Osteoblast (primary cell): ENCODE measurements around the gene SH3RF3. TPM values are rescaled to one million over a fixed set of nuclear protein-coding genes. Genes with fewer than 3 reads are reported as not detected.

Source experiments
- DNase-seq: peaks from one replicate; pipeline ENCODE4 v3.0.0; 2011; ENCODE audit warnings: low spot score, mixed read lengths; ENCODE audit not compliant: insufficient read length; ENCODE audit errors: missing footprints
- H2AFZ ChIP-seq: 2 replicates; pipeline ENCODE4 v1.6.0; 2011; ENCODE audit warnings: mild to moderate bottlenecking, low read length
- H3K27ac ChIP-seq: 2 replicates; pipeline ENCODE4 v1.5.1; 2011; ENCODE audit warnings: mild to moderate bottlenecking, low read depth, low read length, moderate library complexity
- H3K27me3 ChIP-seq: 2 replicates; pipeline ENCODE4 v1.6.0; 2012; ENCODE audit warnings: mild to moderate bottlenecking, control low read depth, inconsistent platforms, low read length, moderate library complexity; ENCODE audit not compliant: insufficient read depth
- H3K36me3 ChIP-seq: 2 replicates; pipeline ENCODE4 v1.5.1; 2011; ENCODE audit warnings: mild to moderate bottlenecking, low read length, control low read depth, moderate library complexity; ENCODE audit not compliant: insufficient read depth
- H3K4me1 ChIP-seq: 2 replicates; pipeline ENCODE4 v1.5.1; 2011; ENCODE audit warnings: mild to moderate bottlenecking, low read length, control low read depth, moderate library complexity; ENCODE audit not compliant: insufficient read depth
- H3K4me2 ChIP-seq: 2 replicates; pipeline ENCODE4 v1.6.0; 2011; ENCODE audit warnings: mild to moderate bottlenecking, low read length; ENCODE audit not compliant: insufficient read depth
- H3K4me3 ChIP-seq: fragments of 200-600 bp; sonication (generic); 3 replicates; pipeline ENCODE4 v1.5.1; 2012; ENCODE audit warnings: mild to moderate bottlenecking, low read length, inconsistent platforms; ENCODE audit not compliant: insufficient read depth
- H3K79me2 ChIP-seq: 2 replicates; pipeline ENCODE4 v1.6.0; 2012; ENCODE audit warnings: mild to moderate bottlenecking, low read length, control low read depth, inconsistent platforms; ENCODE audit not compliant: insufficient read depth
- H3K9me3 ChIP-seq: 2 replicates; pipeline ENCODE4 v1.5.1; 2011; ENCODE audit warnings: low read depth, low read length, control low read depth
- H4K20me1 ChIP-seq: 2 replicates; pipeline ENCODE4 v1.6.0; 2012; ENCODE audit warnings: mild to moderate bottlenecking, low read length, control low read depth; ENCODE audit not compliant: insufficient read depth
- CTCF ChIP-seq: IDR thresholded peaks from 2 replicates; pipeline ENCODE4 v1.5.1; 2011; ENCODE audit warnings: mild to moderate bottlenecking, low read depth, low read length, moderate library complexity; ENCODE audit errors: extremely low read depth
- total RNA-seq: library from RNA; depleted of rRNA; stranded (reverse); fragments of >200 nt; gene quantifications from 2 replicates; pipeline ENCODE4 v1.2.3, GENCODE V29; 2012

Gene SH3RF3
- total RNA-seq, 1 donor, result 14.8 TPM

- Histone ChIP-seq H3K9me3 (no peaks in the 10 kb centered on the region), H3K27ac (peak overlapping the region; percentile 27), H3K4me2 (peak overlapping the region; percentile 30), H3K79me2 (peaks cover 48% of the 10 kb centered on the region), H4K20me1 (peaks cover 16% of the 10 kb centered on the region), H3K27me3 (no peaks in the 10 kb centered on the region), H3K36me3 (no peaks in the 10 kb centered on the region), H3K4me3 (no peak overlapping the region), H2AFZ (no peak overlapping the region), H3K4me1 (peaks cover 53% of the 10 kb centered on the region)
- DNase-seq, result no peak
- no peak for TF ChIP-seq CTCF
Observed at GRCh38 chr2:109238580-109238979, 109.6 kb downstream of the SH3RF3 start.

DNA sequence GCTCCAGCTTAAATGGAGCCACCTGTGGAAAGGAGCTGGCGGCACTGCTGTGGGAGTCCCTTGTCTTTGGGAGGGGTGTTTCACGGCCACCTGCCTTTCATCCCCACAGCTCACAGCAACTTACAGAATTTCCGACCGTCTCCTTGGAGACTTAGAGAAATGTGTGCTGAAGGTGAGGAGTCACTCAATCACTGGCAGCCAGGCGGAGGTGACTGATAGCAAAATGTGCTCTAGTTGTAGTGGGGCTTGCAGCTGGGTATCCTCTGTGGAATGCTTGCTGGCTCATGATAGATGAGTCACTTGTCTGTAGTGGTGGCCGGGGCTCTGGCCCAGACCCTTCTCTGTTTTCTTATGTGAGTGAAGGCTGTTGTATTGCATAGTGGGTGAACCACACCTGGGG is 110.7 kb downstream of the SH3RF3 start:
- Histone ChIP-seq H3K9me3 (no peaks in the 10 kb centered on the region), H3K27ac (peak overlapping the region; percentile 23), H4K20me1 (peaks cover 9% of the 10 kb centered on the region), H3K27me3 (no peaks in the 10 kb centered on the region), H3K79me2 (peaks cover 50% of the 10 kb centered on the region), H3K4me1 (peaks cover 59% of the 10 kb centered on the region), H3K4me3 (no peak overlapping the region), H2AFZ (no peak overlapping the region), H3K4me2 (peak overlapping the region; percentile 34), H3K36me3 (no peaks in the 10 kb centered on the region)
- DNase-seq, result no peak
- no peak for TF ChIP-seq CTCF

GRCh38 chr2:109242210-109242653 is 113.2 kb downstream of the SH3RF3 start:
- Histone ChIP-seq H3K4me3 (no peak overlapping the region), H3K9me3 (no peaks in the 10 kb centered on the region), H2AFZ (no peak overlapping the region), H3K27me3 (no peaks in the 10 kb centered on the region), H3K27ac (peak overlapping the region; percentile 80), H3K4me1 (peaks cover 59% of the 10 kb centered on the region), H3K4me2 (peak overlapping the region; percentile 70), H3K79me2 (peaks cover 59% of the 10 kb centered on the region), H4K20me1 (peaks cover 4% of the 10 kb centered on the region), H3K36me3 (no peaks in the 10 kb centered on the region)
- TF ChIP-seq CTCF, result no peak
- no peak for DNase-seq

DNA sequence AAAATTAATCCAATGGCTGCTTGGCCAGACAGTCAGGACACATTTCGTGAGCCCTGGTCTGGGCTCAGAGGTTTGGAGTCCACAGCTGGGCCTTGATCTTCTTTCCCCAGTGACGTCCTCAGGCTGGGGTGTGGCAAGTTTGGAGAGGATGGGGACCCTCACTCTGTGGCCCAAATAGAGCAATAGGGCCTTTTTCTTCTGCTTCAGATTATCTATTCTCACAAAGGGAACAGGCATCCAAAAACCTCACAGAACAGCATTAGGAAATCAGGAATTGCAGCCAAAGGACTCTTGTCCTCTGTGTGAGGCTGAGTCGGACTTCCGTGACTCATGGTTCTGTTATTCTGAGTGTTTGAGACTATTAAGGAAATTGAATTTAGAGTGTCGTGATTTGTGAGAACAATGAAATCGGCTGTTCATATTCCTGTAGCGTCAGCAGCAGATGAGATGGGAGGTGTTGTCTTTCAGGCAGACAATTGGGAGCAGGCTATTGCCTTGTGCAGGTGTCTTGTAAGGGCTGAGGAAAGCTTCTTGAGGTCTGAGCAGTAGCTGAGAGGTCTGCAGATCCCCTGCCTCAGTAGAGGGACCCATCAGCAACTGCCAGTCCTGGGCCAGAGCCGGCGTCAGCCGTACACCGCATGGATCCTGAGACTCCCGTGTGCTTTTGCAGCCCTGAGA is 113.8 kb downstream of the SH3RF3 start:
- Histone ChIP-seq H2AFZ (no peak overlapping the region), H3K79me2 (peaks cover 59% of the 10 kb centered on the region), H3K4me2 (peak overlapping the region; percentile 70), H3K4me1 (peaks cover 58% of the 10 kb centered on the region), H3K9me3 (no peaks in the 10 kb centered on the region), H3K27me3 (no peaks in the 10 kb centered on the region), H3K36me3 (no peaks in the 10 kb centered on the region), H3K4me3 (peak overlapping the region; percentile 19), H4K20me1 (peaks cover 8% of the 10 kb centered on the region), H3K27ac (peak overlapping the region; percentile 80)
- TF ChIP-seq CTCF, result no peak
- peak; percentile 88 for DNase-seq
